Esophagus (tissue), 2 donors: ENCODE results near the gene HES1. TPM values are rescaled to one million over a fixed set of nuclear protein-coding genes. Genes with fewer than 3 reads are reported as not detected.

Experiments used
- H3K27ac ChIP-seq, 2 donors: one replicate each; pipeline ENCODE4 v1.5.1; 2013; ENCODE audit warnings: low read depth in 2 of 2, mild to moderate bottlenecking in 2 of 2, inconsistent platforms in 1 of 2, low read length in 1 of 2, moderate library complexity in 1 of 2
- H3K27me3 ChIP-seq, 2 donors: one replicate each; pipeline ENCODE4 v1.6.1; 2013; ENCODE audit warnings: low read length in 2 of 2, control low read depth in 1 of 2, mild to moderate bottlenecking in 1 of 2; ENCODE audit not compliant: insufficient read depth in 2 of 2, control insufficient read depth in 1 of 2
- H3K36me3 ChIP-seq, 2 donors: one replicate each; pipeline ENCODE4 v1.6.1; 2013; ENCODE audit warnings: low read length in 1 of 2; ENCODE audit not compliant: control insufficient read depth in 2 of 2, insufficient read depth in 2 of 2
- H3K4me1 ChIP-seq, 2 donors: one replicate each; pipeline ENCODE4 v1.6.1; 2013; ENCODE audit warnings: low read length in 1 of 2; ENCODE audit not compliant: control insufficient read depth in 2 of 2, insufficient read depth in 2 of 2
- H3K4me3 ChIP-seq, 2 donors: one replicate each; pipeline ENCODE4 v1.5.1; 2013; ENCODE audit warnings: low read length in 2 of 2, mild to moderate bottlenecking in 2 of 2, low read depth in 1 of 2, moderate library complexity in 1 of 2
- H3K9me3 ChIP-seq, 2 donors: one replicate each; pipeline ENCODE4 v1.6.1; 2013; ENCODE audit warnings: mild to moderate bottlenecking in 2 of 2, low read depth in 1 of 2, low read length in 1 of 2, moderate library complexity in 1 of 2; ENCODE audit not compliant: control insufficient read depth in 2 of 2, insufficient read depth in 1 of 2
- WGBS, 2 donors: extraction: QIAGEN DNeasy Blood & Tissue Kit; methylation state at CpG; one replicate each; pipeline ENCODE4 v1.1.7; 2013; 5-methylcytosine and 5-hydroxymethylcytosine counted together
- polyA plus RNA-seq, 2 donors: library from polyadenylated mRNA; stranded (reverse); fragments of 200-250 nt; gene quantifications; one replicate each; pipeline ENCODE4 v1.2.3, GENCODE V29; 2013
- donor health status: healthy with polysubstance abuse.
- donor health status: Bipolar disorder and iron deficiency.

Gene HES1
- polyA plus RNA-seq, 2 donors: 68.9 to 78.3 TPM

- Histone ChIP-seq H3K4me1 (peaks cover 0 to 3% of the 10 kb centered on the region in 2 donors), H3K4me3 (peak overlapping the region; percentile 10 to 41)
Measured at GRCh38 chr3:194139071-194139813, 3.3 kb downstream of the HES1 start.

GRCh38 chr3:194139814-194140391, 4.0 kb downstream of the HES1 start:
- WGBS, 2 donors: 23 to 34% methylated on average over 9 of the region's 9 CpGs
- peak overlapping the region in 1 of 2 donors; percentile 41 for H3K4me3 ChIP-seq
- no peaks in the 10 kb centered on the region for H3K27me3 ChIP-seq

More at GRCh38 chr3:194139071-194139813, 3.3 kb downstream of the HES1 start:
- WGBS, 2 donors: 14 to 18% methylated on average over 21 of the region's 21 CpGs
- Histone ChIP-seq H3K27me3 (no peaks in the 10 kb centered on the region), H3K9me3 (no peaks in the 10 kb centered on the region), H3K27ac (peak overlapping the region; percentile 90 to 94), H3K36me3 (peaks cover 0 to 4% of the 10 kb centered on the region in 2 donors)

GRCh38 chr3:194140520-194141414, 4.8 kb downstream of the HES1 start:
- Histone ChIP-seq H3K27me3 (no peaks in the 10 kb centered on the region), H3K9me3 (no peaks in the 10 kb centered on the region), H3K4me3 (peak overlapping the region; percentile 29 to 57), H3K36me3 (peaks cover 0 to 4% of the 10 kb centered on the region in 2 donors), H3K27ac (peak overlapping the region; percentile 98 to 99), H3K4me1 (peaks cover 0 to 3% of the 10 kb centered on the region in 2 donors)
- WGBS, 2 donors: 2 to 3% methylated on average over 63 to 71 of the region's 71 CpGs

More at GRCh38 chr3:194139814-194140391, 4.0 kb downstream of the HES1 start:
- H3K9me3 ChIP-seq: no peaks in the 10 kb centered on the region
- H3K27ac ChIP-seq: peak overlapping the region; percentile 90 to 94
- peaks cover 0 to 4% of the 10 kb centered on the region in 2 donors for H3K36me3 ChIP-seq
- H3K4me1 ChIP-seq: peaks cover 0 to 3% of the 10 kb centered on the region in 2 donors

- no peaks in the 10 kb centered on the region for H3K9me3 ChIP-seq
- peak overlapping the region; percentile 98 to 99 for H3K27ac ChIP-seq
- WGBS, 2 donors: 2% methylated on average over 41 to 65 of the region's 65 CpGs
- H3K4me3 ChIP-seq: peak overlapping the region; percentile 29 to 57
- H3K27me3 ChIP-seq: no peaks in the 10 kb centered on the region
- peaks cover 0 to 3% of the 10 kb centered on the region in 2 donors for H3K4me1 ChIP-seq
- H3K36me3 ChIP-seq: peaks cover 0 to 4% of the 10 kb centered on the region in 2 donors
Measured at GRCh38 chr3:194141415-194142155, 5.6 kb downstream of the HES1 start.

GRCh38 chr3:194142156-194142910, 6.4 kb downstream of the HES1 start:
- peak overlapping the region; percentile 95 to 99 for H3K27ac ChIP-seq
- H3K4me3 ChIP-seq: no peak overlapping the region
- H3K27me3 ChIP-seq: no peaks in the 10 kb centered on the region
- H3K4me1 ChIP-seq: peaks cover 0 to 3% of the 10 kb centered on the region in 2 donors
- H3K9me3 ChIP-seq: no peaks in the 10 kb centered on the region
- H3K36me3 ChIP-seq: peaks cover 0 to 4% of the 10 kb centered on the region in 2 donors
- WGBS, 2 donors: 29 to 35% methylated on average over 14 of the region's 14 CpGs

GRCh38 chr3:194145702-194146101, 9.8 kb downstream of the HES1 start:
- H3K4me3 ChIP-seq: no peak overlapping the region
- WGBS, 2 donors: 98% methylated on average over 2 of the region's 2 CpGs
- H3K27ac ChIP-seq: no peak overlapping the region
- H3K4me1 ChIP-seq: peaks cover 3 to 5% of the 10 kb centered on the region in 2 donors
- H3K36me3 ChIP-seq: no peaks in the 10 kb centered on the region
- H3K27me3 ChIP-seq: no peaks in the 10 kb centered on the region
- H3K9me3 ChIP-seq: no peaks in the 10 kb centered on the region

GRCh38 chr3:194147679-194148078, 11.7 kb downstream of the HES1 start:
- Histone ChIP-seq H3K36me3 (no peaks in the 10 kb centered on the region), H3K9me3 (no peaks in the 10 kb centered on the region), H3K27ac (no peak overlapping the region), H3K27me3 (no peaks in the 10 kb centered on the region), H3K4me3 (no peak overlapping the region), H3K4me1 (peaks cover 3 to 8% of the 10 kb centered on the region in 2 donors)
- 94 to 97% methylated on average over 7 of the region's 7 CpGs for WGBS, 2 donors

- Histone ChIP-seq H3K9me3 (no peaks in the 10 kb centered on the region), H3K27ac (no peak overlapping the region), H3K4me3 (no peak overlapping the region), H3K36me3 (no peaks in the 10 kb centered on the region), H3K4me1 (peaks cover 3 to 7% of the 10 kb centered on the region in 2 donors), H3K27me3 (no peaks in the 10 kb centered on the region)
- 47 to 60% methylated on average over 7 of the region's 7 CpGs for WGBS, 2 donors
Measured at GRCh38 chr3:194148383-194148782, 12.4 kb downstream of the HES1 start.
